Myometrial cell (primary cell): ENCODE data around the gene PUS7. TPM values are rescaled to one million over a fixed set of nuclear protein-coding genes. Genes with fewer than 3 reads are reported as not detected.

ENCODE experiments used
- total RNA-seq: library from RNA; depleted of rRNA; stranded (reverse); fragments of >200 nt; gene quantifications from 2 replicates; pipeline ENCODE4 v1.2.3, GENCODE V29; 2015

PUS7 gene, protein sequence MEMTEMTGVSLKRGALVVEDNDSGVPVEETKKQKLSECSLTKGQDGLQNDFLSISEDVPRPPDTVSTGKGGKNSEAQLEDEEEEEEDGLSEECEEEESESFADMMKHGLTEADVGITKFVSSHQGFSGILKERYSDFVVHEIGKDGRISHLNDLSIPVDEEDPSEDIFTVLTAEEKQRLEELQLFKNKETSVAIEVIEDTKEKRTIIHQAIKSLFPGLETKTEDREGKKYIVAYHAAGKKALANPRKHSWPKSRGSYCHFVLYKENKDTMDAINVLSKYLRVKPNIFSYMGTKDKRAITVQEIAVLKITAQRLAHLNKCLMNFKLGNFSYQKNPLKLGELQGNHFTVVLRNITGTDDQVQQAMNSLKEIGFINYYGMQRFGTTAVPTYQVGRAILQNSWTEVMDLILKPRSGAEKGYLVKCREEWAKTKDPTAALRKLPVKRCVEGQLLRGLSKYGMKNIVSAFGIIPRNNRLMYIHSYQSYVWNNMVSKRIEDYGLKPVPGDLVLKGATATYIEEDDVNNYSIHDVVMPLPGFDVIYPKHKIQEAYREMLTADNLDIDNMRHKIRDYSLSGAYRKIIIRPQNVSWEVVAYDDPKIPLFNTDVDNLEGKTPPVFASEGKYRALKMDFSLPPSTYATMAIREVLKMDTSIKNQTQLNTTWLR
- 8.3 and 10.7 TPM in 2 replicates for total RNA-seq

DNA sequence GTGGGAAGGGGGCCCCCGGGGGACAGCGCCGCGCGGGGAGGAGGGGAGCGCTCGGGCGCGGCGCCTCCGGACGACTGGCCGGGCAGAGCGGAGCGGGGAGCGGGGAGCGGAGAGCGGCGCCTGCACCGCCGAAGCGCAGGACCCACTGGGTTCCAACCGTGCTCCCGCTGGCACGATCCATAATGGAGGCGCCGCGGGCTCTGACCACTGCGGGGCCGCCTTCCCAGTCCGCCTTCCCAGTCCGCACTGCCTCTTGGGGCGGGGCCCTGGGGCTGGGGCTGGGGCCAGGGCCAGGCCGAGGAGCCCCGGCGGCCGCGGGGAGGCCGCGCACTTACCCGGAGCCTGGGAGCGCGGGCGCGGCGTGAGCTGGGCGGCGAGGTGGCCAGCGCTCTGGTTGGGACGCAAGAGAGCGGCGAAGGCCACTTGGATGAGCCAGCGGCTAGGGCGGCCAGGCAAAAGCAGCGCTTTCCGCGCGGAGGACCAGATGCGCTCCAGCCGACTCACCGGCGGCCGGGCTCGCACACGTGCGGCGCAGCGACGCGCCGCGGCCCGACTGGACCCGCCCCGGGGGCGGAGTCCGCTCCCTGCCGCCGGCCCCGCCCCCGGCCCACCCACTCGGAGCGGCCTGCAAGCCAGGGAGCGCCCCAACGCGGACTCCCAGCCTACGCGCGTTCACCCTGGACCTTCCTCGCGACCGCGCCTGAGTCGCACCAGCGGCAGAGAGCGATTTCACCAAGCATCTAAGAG is at the start of gene PUS7:
TSS of gene PUS7 (minus strand) at position 555 of the 747 bp plus-strand sequence. CDS start 13,759 bp downstream, outside the sequence.

DNA sequence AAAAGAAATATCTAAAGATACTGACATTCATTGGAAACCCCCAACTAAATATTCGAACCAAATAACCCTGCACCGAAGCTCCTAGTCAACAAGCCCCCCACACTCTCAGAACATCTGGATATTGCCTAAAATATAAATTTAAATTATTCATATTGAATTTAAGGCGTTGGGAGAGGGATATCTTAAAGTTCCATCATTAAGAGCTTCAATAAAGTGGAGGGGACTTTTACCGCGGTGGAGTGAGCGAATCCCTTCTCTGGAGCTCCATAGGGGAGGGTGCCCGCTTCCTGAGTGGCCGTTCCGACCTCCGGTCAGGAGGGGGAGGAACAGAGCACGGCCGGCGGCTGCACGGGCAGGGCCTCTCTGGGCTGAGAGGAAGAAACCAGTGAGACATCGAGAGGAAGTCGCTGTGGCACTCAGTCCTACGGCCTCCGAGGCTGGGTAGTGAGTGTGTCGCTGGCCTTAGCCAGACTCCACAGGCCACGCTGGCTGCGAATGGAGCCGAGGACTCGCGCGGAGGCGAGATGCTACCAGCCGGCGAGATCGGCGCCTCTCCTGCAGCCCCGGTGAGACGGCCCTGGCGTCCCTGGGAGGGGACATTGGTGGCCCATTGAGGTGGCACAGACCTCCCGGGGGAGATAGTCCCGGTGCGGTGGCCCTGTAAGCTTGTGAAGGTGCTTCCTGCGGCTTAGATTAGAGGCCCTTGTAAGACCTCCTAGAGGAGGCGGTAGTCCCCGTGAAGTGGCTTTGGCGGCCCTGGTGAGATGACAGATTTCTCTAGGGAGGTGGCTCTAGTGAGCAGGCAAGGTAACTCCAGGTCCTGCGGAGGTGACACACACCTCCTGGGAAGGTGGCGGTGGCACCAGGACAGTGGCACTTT is 10.0 kb upstream of the PUS7 start, which contains the start of gene RINT1:
TSS of gene RINT1 (plus strand) at position 410 of the 880 bp plus-strand sequence. CDS start at position 525, 115 bp downstream.

Other genes starting within 250 kb of the PUS7 start
- 31.9 and 79.9 TPM in 2 replicates for gene SRPK2, start 133.3 kb downstream of the PUS7 start, total RNA-seq
- 21.6 and 23.6 TPM in 2 replicates for gene RINT1, start 9.9 kb upstream of the PUS7 start, total RNA-seq
- gene EFCAB10, start 59.2 kb upstream of the PUS7 start, total RNA-seq = not detected in 2 replicates